ENCODE measurements around the gene TXLNA.
"Not testable (repeated sequence)": the region's sequence is repeated elsewhere in the genome, so short reads cannot be mapped to it uniquely, and the experiment has no call there.

The TXLNA gene

DNA sequence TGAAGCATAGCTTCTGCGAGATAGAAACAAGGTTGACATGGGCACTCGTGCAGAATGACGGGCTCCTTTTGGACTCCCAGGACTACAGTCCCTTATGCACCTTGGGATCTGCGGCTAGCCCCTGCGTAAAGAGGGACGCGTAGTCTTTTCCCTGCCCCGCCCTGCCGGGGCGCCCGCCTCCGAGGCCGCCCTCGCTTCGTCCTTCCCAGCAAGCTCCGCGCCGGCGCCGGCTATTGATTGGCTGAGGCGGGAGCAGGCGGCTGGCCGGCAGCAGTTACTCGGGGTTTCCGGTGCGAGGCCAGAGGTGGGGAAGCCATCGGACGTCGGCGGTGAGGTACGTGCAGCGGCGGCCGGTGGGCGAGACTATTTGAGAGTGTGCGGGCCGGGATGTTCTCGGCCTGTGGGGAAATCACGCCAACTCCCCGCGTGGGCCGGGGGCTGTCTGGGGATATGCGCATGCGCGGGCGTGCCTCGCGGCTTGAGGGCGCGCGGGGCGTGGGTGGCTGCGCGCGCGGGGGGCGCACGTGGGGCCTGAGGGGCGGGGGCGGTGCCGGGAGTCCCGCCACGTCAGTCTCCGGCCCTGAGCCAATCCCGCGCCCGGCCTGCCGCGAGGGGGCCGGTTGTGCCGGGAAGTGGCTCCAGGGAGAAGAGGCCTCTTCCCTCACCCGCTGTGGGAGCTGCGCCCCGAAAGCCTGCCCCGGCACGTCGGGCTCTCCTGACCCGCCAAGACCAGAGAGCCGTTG lies at the start of gene TXLNA:
Gene TXLNA (plus strand): TSS at position 233 of the 743 bp plus-strand sequence. CDS start 671 bp downstream, outside the sequence.
- DNase-seq, result peak; percentile 89

GRCh38 chr1:32133950-32134280 lies 45.6 kb upstream of the TXLNA start:
- not testable (repeated sequence) for DNase-seq

DNA sequence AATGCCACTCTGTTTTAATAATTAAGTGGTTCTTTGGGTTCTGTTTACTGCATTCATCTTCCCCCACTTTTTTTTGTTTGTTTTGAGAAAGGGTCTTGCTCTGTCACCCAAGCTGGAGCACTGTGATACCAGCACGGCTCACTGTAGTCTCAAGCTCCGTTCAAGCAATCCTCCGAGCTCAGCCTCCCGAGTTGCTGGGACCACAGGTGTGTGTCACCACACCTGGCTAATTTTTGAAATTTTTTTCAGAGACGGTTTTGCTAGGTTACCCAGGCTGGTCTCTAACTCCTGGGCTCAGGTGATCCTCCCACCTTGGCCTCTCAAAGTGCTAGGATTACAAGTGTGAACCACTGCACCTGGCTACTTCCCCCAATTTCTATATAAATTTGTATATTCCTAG lies 42.4 kb upstream of the TXLNA start:
- no peak for DNase-seq

- DNase-seq, result no peak
These were observed 40.5 kb upstream of the TXLNA start for GRCh38 chr1:32138965-32139364.

- no peak for DNase-seq
These were observed 36.8 kb upstream of the TXLNA start for GRCh38 chr1:32142446-32143301.

DNA sequence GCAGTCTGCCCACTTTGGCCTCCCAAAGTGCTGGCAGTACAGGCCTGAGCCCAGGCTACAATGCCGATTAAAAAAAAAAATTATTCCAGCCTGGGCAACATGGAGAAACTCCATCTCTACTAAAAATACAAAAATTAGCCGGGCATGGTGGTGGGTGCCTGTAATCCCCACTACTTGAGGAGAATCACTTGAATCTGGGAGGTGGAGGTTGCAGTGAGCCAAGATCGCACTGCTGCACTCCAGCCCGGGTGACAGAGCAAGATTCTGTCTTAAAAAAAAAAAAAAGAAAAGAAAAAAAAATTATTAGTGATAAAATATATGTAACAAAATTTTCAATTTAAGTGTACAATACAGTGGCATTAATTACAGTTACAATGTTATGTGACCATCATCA lies 36.2 kb upstream of the TXLNA start:
- DNase-seq, result not testable (repeated sequence)

DNA sequence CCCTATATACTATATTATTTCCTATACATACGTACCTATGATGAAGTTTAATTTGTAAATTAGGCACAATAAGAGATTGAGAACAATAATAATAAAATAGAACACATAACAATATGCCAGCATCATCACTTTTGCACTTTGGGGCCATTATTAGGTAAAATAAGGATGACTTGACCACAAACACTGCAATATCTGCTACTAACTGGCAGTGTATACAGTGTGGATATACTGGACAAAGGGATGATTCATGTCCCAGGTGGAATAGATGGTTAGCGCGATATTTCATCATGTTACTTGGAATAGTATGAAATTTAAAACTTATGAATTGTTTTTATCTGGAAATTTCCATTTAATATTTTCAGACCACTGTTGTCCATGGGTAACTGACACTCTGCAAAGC lies 35.4 kb upstream of the TXLNA start:
- DNase-seq, result no peak

- DNase-seq, result not testable (repeated sequence)
These were observed 31.7 kb upstream of the TXLNA start for GRCh38 chr1:32147799-32148198.

GRCh38 chr1:32150847-32151246 lies 28.6 kb upstream of the TXLNA start:
- DNase-seq, result no peak

- DNase-seq, result no peak
These were observed 28.1 kb upstream of the TXLNA start for GRCh38 chr1:32151319-32151787.

GRCh38 chr1:32159189-32159588 lies 20.3 kb upstream of the TXLNA start:
- no peak for DNase-seq

GRCh38 chr1:32163405-32163804 lies 16.1 kb upstream of the TXLNA start:
- no peak for DNase-seq

- not testable (repeated sequence) for DNase-seq
These were observed 13.8 kb upstream of the TXLNA start for GRCh38 chr1:32165633-32166032.

DNA sequence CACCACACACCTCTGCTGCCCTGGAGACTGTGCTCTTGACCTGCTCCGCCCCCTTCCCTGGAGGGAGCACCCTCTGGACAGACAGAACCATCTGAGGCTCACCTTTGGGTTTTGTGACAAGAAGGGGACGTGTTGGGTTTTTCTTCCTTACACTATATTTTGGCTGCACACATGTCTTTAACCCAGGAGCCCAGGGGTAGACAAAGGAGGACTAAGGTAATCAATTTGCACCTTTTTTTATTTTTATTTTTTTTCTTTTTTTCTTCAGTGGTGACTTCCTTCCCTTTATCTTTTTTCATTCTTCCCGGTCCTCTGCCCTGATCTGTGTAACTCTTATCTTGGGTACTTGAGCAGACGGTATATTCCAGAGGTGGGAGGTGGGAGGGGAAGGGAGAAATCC lies 8.5 kb upstream of the TXLNA start:
- DNase-seq, result no peak

DNA sequence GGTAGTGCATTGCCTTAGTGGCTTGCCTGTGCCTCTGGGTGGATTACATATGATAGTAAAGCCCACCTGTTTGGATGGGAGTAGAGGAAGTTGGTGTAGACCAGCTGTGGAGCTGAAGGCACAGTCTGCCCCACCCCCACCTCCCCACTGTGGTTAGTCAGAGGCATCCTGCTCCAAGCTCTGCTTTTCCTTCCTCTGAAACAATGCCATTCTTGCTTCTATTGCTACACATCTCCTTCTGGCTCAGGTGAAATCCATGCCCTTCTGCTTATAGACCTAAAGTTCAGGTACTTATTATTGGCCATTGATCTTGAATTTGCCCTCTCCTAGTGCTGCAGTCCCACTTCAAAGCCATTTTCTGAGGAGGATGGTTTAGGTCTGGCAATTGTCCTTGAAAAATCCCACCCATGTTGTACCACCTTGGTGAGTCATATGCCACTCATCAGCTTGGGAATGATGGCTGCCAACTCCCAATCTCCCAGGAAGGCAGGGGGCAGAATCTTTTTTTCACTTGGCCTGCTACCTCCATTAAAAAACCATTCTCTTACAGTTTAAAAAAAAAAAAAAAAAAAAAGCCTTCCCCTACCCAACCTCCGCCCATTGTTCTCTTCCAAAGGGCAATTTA lies 6.7 kb upstream of the TXLNA start:
- DNase-seq, result no peak

DNA sequence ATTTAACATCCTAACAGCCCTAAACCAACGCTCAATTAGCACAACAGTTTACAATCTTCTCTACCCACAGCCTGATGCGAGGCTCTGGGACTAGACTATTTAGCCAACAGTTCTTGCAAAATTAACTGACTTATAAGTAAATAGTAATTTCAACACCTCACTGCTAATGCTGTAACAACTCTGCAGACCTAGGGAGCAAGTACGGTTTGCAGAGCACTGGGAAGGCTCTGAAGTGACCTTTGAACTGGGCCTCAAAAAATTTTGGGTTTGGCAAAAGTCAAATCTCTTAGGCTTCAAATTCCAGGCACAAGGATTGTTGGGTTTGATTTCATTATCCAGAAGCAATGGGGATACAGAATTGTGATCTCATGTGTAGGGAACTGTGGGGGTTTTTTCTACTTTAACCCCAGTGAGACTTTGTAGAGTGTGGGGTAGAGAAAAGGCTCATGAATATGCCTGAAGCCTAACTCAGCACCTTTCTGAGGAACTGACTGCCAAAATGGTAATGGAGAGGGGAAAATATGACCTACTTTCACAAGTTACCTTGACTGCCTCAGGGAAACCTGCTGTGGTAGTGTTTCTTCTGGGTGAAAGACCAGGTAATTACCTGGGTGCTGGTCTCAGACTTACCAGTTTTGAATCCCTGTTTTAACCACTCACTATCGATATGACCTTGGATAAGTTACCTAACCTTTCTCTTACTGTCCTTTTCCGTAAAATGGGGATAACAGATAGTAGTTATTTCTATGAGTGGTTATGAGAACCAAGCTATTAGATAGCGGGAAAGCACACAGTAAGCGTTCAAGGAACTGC lies 889 bp upstream of the TXLNA start:
- DNase-seq, result no peak

- DNase-seq, result no peak
These were observed 357 bp upstream of the TXLNA start for GRCh38 chr1:32179193-32179442.

DNA sequence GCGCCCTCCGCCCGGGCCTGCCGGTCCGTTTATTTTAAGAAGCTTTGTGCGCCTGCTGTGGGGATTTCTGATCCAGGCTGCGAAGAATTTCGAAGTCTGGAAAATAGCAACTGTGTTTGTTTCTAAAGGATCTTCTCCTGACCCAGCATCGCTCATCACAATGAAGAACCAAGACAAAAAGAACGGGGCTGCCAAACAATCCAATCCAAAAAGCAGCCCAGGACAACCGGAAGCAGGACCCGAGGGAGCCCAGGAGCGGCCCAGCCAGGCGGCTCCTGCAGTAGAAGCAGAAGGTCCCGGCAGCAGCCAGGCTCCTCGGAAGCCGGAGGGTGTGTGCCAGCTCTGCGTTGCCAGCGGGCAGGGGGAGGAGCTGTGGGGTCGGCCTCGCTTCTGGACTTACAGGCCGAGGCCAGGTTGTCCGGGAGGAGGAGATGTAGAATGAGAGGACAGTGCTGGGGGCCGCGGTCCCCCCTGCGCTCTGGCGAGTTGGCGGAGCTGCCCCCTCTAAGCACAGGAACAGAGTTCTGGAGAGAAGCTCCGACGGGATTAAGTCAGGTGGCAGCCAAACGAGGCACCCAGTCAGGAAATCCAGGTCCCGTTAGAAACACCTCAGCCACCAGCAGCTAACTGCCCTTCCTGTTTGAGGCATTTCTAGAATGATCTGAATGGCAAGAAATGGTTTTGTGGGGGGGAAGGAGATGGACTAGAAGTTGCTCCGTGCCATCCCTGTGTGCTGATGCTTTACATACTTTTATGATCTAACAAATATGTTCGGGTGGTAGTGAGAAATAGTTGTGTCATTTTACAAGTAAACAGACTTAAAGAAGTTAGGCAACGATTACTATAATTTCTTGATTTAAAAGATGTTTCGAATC lies 948 bp downstream of the TXLNA start:
- DNase-seq, result peak; percentile 33

GRCh38 chr1:32181065-32181464 lies 1.6 kb downstream of the TXLNA start:
- DNase-seq, result no peak

DNA sequence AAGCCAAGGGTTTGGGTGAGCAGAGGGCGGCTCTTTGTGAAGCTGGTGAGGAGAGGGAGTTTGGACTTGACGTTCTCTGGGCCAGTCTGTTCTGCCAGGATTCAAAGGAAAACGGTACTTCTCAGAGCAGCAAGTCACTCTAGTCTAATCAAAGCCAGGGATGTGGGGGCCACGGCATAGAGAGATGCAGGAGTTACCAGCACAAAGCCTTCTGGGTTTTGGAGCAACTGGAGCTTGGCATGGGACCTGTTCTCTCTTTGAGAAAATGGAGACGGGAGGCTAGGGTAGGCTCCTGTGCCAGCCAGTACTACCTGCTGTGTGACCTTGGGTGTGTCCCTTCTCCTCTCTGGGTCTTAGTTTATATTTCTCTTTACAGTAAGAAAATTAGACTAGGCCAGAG lies 2.1 kb downstream of the TXLNA start:
- DNase-seq, result no peak

GRCh38 chr1:32182060-32182459 lies 2.6 kb downstream of the TXLNA start:
- no peak for DNase-seq

DNA sequence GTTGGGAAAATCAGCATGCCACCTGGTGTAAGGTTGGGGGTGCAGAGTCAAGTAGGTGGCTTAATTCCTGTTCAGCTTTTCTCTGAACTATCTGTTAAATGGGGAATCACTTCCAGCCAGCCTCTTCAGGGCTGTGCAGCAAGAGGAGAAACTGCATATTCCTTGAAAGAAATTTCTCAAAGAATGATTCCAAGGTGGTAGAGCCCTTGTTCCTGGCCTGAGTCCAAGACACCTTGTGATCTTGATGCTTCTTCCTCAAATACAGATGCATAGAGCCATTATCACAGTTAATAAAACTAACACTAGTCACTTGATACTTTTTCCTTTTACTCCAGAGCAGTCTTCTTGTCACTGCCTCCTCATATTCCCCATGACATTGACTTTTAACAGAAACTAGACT lies 5.2 kb downstream of the TXLNA start:
- DNase-seq, result no peak

Data from stimulated activated naive CD4-positive, alpha-beta T cell treated with Interleukin-2 at 50 U/mL for 16 hours (primary cell).